IPS-NIHi7 (cell line): Measurements from ENCODE around the gene SORBS1.

Experiments
- DNase-seq: peaks from one replicate; pipeline ENCODE4 v3.0.0; 2012; ENCODE audit warnings: mixed read lengths; ENCODE audit errors: extremely low spot score

The SORBS1 gene

GRCh38 chr10:95565336-95565735 is 4.2 kb upstream of the SORBS1 start:
- DNase-seq: no peak

GRCh38 chr10:95564291-95564690 is 3.1 kb upstream of the SORBS1 start:
- DNase-seq: no peak

GRCh38 chr10:95562341-95562965 is 1.3 kb upstream of the SORBS1 start:
- DNase-seq: no peak

GRCh38 chr10:95561864-95562177 is 650 bp upstream of the SORBS1 start:
- DNase-seq: no peak

GRCh38 chr10:95560278-95561176 is 644 bp downstream of the SORBS1 start:
- peak; percentile 63 for DNase-seq

- no peak for DNase-seq
These were observed 1.3 kb downstream of the SORBS1 start for GRCh38 chr10:95559896-95560277.

GRCh38 chr10:95559471-95559870 is 1.7 kb downstream of the SORBS1 start:
- peak; percentile 57 for DNase-seq

GRCh38 chr10:95558593-95559320 is 2.4 kb downstream of the SORBS1 start:
- DNase-seq: no peak

GRCh38 chr10:95556994-95557767 is 4.0 kb downstream of the SORBS1 start:
- DNase-seq: no peak

- DNase-seq: no peak
These were observed 7.5 kb downstream of the SORBS1 start for GRCh38 chr10:95553674-95554073.

- no peak for DNase-seq
These were observed 8.4 kb downstream of the SORBS1 start for GRCh38 chr10:95552679-95553342.

GRCh38 chr10:95550073-95550672 is 11.0 kb downstream of the SORBS1 start:
- no peak for DNase-seq

- no peak for DNase-seq
These were observed 13.3 kb downstream of the SORBS1 start for GRCh38 chr10:95547791-95548435.

GRCh38 chr10:95547197-95547596 is 14.0 kb downstream of the SORBS1 start:
- DNase-seq: no peak

- no peak for DNase-seq
These were observed 15.2 kb downstream of the SORBS1 start for GRCh38 chr10:95545981-95546380.

GRCh38 chr10:95544783-95545500 is 16.2 kb downstream of the SORBS1 start:
- DNase-seq: no peak

GRCh38 chr10:95543459-95543858 is 17.7 kb downstream of the SORBS1 start:
- no peak for DNase-seq

GRCh38 chr10:95542761-95543160 is 18.4 kb downstream of the SORBS1 start:
- no peak for DNase-seq

GRCh38 chr10:95542330-95542729 is 18.8 kb downstream of the SORBS1 start:
- DNase-seq: no peak
